Measurements from ENCODE around the gene TFB1M. TPM values are rescaled to one million over a fixed set of nuclear protein-coding genes. Genes with fewer than 3 reads are reported as not detected.
"Not testable (repeated sequence)": the region's sequence is repeated elsewhere in the genome, so short reads cannot be mapped to it uniquely, and the experiment has no call there.

TFB1M gene
- total RNA-seq, 1 donor from 2014 or later = 19.1 TPM

DNA sequence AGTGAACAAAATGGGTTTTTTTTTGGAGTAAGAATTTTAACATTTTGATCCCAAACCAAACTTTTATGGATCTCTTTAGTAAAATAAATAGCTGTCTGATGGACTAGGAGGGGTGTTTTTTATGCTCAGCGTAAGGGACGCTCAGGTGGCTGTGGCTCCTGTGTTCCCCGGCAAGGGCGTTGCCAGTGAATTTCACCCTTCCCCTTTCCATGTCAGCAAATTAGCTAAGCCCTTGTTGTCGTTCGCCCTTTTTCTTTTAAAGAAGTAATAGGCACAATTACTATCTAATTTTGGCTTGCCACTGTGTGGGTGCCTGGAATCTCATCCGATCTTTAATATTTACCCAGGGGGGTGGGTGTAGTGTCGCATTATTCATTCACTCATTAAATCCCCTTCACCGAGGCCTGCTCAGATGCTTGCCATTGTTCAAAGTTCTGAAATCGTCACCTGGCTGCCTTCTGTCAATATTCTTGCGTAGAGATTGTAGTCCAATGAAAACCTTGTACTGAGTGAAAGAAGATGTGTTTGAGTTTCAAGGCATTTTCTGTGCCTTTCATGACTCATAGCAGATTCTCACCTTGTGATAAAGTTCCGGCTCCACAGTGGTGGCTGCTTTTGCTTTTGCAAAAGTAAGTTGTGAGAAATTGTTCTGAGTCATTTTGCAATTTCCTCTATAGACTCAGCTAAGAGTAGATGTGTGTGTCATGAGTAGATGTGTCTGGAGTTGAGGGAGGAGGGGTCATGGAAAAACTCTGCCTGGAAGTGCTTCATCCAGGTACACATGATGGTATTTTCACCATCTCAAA lies 90.4 kb downstream of the TFB1M start:
- no peak overlapping the region for H3K27ac Mint-ChIP-seq (ENCODE audit: unreplicated experiment)
- H3K9me3 Mint-ChIP-seq (ENCODE audit: unreplicated experiment) = no peaks in the 10 kb centered on the region
- TF ChIP-seq, protein P1, sequence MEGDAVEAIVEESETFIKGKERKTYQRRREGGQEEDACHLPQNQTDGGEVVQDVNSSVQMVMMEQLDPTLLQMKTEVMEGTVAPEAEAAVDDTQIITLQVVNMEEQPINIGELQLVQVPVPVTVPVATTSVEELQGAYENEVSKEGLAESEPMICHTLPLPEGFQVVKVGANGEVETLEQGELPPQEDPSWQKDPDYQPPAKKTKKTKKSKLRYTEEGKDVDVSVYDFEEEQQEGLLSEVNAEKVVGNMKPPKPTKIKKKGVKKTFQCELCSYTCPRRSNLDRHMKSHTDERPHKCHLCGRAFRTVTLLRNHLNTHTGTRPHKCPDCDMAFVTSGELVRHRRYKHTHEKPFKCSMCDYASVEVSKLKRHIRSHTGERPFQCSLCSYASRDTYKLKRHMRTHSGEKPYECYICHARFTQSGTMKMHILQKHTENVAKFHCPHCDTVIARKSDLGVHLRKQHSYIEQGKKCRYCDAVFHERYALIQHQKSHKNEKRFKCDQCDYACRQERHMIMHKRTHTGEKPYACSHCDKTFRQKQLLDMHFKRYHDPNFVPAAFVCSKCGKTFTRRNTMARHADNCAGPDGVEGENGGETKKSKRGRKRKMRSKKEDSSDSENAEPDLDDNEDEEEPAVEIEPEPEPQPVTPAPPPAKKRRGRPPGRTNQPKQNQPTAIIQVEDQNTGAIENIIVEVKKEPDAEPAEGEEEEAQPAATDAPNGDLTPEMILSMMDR (IDR thresholded peaks at IDR 0.05) = no peak
- peaks cover 3% of the 10 kb centered on the region for H3K36me3 Mint-ChIP-seq (ENCODE audit: unreplicated experiment)
- H3K4me1 Mint-ChIP-seq (ENCODE audit: unreplicated experiment) = peaks cover 20% of the 10 kb centered on the region
- H3K4me3 Mint-ChIP-seq (ENCODE audit: unreplicated experiment) = no peak overlapping the region
- no peaks in the 10 kb centered on the region for H3K27me3 Mint-ChIP-seq (ENCODE audit: unreplicated experiment)
- no peak for DNase-seq (ENCODE audit: extremely low spot score, unreplicated experiment)

DNA sequence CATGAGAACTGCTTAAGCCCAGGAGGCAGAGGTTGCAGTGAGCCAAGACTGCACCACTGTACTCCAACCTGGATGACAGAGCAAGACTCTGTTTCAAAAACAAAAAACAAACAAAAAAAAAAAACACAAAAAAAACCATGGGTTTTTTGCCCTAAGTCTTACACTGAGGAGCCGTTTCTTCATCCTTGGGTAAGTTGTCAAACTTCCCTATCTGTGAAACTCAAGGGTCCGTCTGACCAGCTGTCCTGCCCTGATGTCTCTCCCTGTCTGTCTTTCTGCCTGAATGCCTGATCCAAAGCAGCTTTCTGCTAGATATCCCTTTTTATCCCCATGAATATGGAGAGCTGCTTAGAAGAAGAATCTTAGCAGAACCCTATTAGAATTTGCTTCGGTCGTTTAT lies 91.8 kb downstream of the TFB1M start:
- H3K27ac Mint-ChIP-seq (ENCODE audit: unreplicated experiment) = no peak overlapping the region
- TF ChIP-seq, protein P1 (IDR thresholded peaks at IDR 0.05) = no peak
- H3K36me3 Mint-ChIP-seq (ENCODE audit: unreplicated experiment) = peaks cover 3% of the 10 kb centered on the region
- H3K27me3 Mint-ChIP-seq (ENCODE audit: unreplicated experiment) = no peaks in the 10 kb centered on the region
- no peaks in the 10 kb centered on the region for H3K9me3 Mint-ChIP-seq (ENCODE audit: unreplicated experiment)
- no peak overlapping the region for H3K4me3 Mint-ChIP-seq (ENCODE audit: unreplicated experiment)
- no peak for DNase-seq (ENCODE audit: extremely low spot score, unreplicated experiment)
- peaks cover 18% of the 10 kb centered on the region for H3K4me1 Mint-ChIP-seq (ENCODE audit: unreplicated experiment)

DNA sequence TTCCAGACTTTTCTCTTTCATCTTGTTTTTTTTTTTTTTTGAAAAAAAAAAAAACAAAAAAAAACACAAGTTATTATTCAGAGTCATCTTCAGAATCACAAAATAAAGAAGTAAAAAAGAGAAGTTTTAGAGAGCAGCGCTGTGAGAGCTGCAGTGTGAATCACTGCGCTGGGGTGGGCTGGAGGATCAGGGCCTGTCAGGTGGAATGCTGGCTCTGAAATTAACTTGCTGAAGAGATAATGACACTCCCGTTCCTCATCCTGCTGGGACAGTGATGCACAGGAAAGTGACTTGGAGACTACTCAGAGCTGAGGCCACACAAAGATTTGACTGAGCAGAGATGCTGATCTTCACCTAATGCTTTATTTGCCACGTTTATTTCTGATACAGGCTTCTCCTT lies 93.2 kb downstream of the TFB1M start:
- TF ChIP-seq, protein P1 (IDR thresholded peaks at IDR 0.05) = no peak
- peaks cover 24% of the 10 kb centered on the region for H3K4me1 Mint-ChIP-seq (ENCODE audit: unreplicated experiment)
- no peak for DNase-seq (ENCODE audit: extremely low spot score, unreplicated experiment)

DNA sequence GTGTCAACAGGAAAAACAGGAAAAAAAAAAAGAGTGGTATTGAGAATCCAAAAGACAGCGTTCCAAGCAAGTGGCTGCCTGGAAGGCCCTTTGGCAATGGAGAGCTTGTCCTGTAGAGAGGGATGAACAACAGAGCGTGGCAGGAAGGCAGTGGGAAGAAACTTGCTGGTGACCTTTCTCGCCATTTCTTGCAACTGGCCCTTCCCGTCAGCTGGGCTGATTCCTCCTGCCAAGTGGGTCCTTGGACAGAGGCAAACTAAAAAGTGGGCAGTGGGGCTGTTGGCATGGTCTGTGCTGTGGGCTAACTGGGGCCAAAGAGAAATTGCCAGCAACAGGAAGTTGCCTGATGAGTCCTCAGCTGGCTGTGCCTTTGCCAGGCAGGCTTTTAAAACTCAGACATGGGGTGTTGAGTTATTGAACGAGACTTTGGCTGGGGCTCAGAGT lies 94.4 kb downstream of the TFB1M start:
- Mint-ChIP-seq H3K4me3 (ENCODE audit: unreplicated experiment) (no peak overlapping the region), H3K27ac (ENCODE audit: unreplicated experiment) (no peak overlapping the region), H3K36me3 (ENCODE audit: unreplicated experiment) (peaks cover 3% of the 10 kb centered on the region), H3K9me3 (ENCODE audit: unreplicated experiment) (no peaks in the 10 kb centered on the region), H3K27me3 (ENCODE audit: unreplicated experiment) (peaks cover 2% of the 10 kb centered on the region), H3K4me1 (ENCODE audit: unreplicated experiment) (peaks cover 24% of the 10 kb centered on the region)
- TF ChIP-seq, protein P1 (IDR thresholded peaks at IDR 0.05) = no peak
- no peak for DNase-seq (ENCODE audit: extremely low spot score, unreplicated experiment)

More for the DNA sequence above, 93.2 kb downstream of the TFB1M start:
- Mint-ChIP-seq H3K9me3 (ENCODE audit: unreplicated experiment) (no peaks in the 10 kb centered on the region), H3K36me3 (ENCODE audit: unreplicated experiment) (peaks cover 3% of the 10 kb centered on the region), H3K27ac (ENCODE audit: unreplicated experiment) (no peak overlapping the region), H3K4me3 (ENCODE audit: unreplicated experiment) (no peak overlapping the region), H3K27me3 (ENCODE audit: unreplicated experiment) (peaks cover 2% of the 10 kb centered on the region)

DNA sequence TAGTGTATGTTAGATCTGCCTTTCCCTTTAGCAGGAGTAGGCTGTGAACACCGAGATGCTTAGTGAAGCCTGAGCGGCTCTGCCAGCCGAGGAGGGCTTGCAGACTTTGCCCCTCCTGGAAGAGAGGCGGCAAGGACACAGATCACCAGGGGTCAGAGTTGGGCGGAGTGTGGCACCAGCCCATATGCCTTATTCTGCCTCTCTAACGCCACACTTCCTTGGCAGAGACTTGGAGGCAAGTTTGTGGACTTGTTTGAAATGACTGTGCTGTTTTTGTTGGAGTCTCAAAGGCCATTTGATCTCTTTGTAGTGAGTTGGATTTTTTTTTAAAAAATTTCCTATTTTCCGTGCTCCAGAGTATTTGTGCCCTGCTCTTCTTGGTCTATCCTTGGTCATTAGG lies 95.0 kb downstream of the TFB1M start:
- no peak for DNase-seq (ENCODE audit: extremely low spot score, unreplicated experiment)
- peaks cover 3% of the 10 kb centered on the region for H3K36me3 Mint-ChIP-seq (ENCODE audit: unreplicated experiment)
- H3K27me3 Mint-ChIP-seq (ENCODE audit: unreplicated experiment) = peaks cover 2% of the 10 kb centered on the region
- peaks cover 22% of the 10 kb centered on the region for H3K4me1 Mint-ChIP-seq (ENCODE audit: unreplicated experiment)
- TF ChIP-seq, protein P1 (IDR thresholded peaks at IDR 0.05) = no peak
- no peak overlapping the region for H3K27ac Mint-ChIP-seq (ENCODE audit: unreplicated experiment)
- H3K4me3 Mint-ChIP-seq (ENCODE audit: unreplicated experiment) = no peak overlapping the region
- no peaks in the 10 kb centered on the region for H3K9me3 Mint-ChIP-seq (ENCODE audit: unreplicated experiment)

DNA sequence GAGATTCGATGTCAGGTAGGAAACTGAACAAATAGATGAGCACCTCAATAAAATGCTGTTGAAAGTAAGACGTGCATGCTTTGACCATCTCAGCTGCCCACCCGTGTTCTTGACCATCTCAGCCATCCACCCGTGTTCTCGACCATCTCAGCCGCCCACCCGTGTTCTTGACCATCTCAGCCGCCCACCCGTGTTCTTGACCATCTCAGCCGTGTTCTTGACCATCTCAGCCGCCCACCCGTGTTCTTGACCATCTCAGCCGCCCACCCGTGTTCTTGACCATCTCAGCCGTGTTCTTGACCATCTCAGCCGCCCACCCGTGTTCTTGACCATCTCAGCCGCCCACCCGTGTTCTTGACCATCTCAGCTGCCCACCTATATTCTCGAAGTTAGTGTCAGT lies 95.6 kb downstream of the TFB1M start:
- H3K36me3 Mint-ChIP-seq (ENCODE audit: unreplicated experiment); DNase-seq (ENCODE audit: extremely low spot score, unreplicated experiment); H3K4me3 Mint-ChIP-seq (ENCODE audit: unreplicated experiment); H3K9me3 Mint-ChIP-seq (ENCODE audit: unreplicated experiment); H3K27ac Mint-ChIP-seq (ENCODE audit: unreplicated experiment); H3K27me3 Mint-ChIP-seq (ENCODE audit: unreplicated experiment): not testable (repeated sequence)
- H3K4me1 Mint-ChIP-seq (ENCODE audit: unreplicated experiment) = peaks cover 16% of the 10 kb centered on the region
